GM12892 (cell line): ENCODE data around the gene PLCH1.

Source experiments
- DNase-seq: peaks from one replicate; pipeline ENCODE4 v3.0.0; 2011; ENCODE audit not compliant: insufficient read length
- FAIRE-seq: peaks from 2 replicates; lab custom pipeline; 2011; peaks lifted over from hg19 to GRCh38; lab: Jason Lieb, UNC
- POLR2A ChIP-seq: IDR thresholded peaks from 2 replicates; pipeline ENCODE4 v1.6.1; 2011; ENCODE audit warnings: low read depth, low read length, control low read depth
- POLR2AphosphoS5 ChIP-seq: IDR thresholded peaks from 2 replicates; pipeline ENCODE4 v1.6.1; 2011; ENCODE audit warnings: low read depth, low read length, control low read depth
- TAF1 ChIP-seq: IDR thresholded peaks from 2 replicates; pipeline ENCODE4 v1.6.1; 2011; ENCODE audit warnings: low read depth, mild to moderate bottlenecking, control low read depth, low read length, borderline replicate concordance

Gene PLCH1

GRCh38 chr3:155431856-155432570 is 312.9 kb downstream of the PLCH1 start:
- DNase-seq: no peak
- no peak for FAIRE-seq
- TF ChIP-seq POLR2AphosphoS5: no peak

GRCh38 chr3:155428563-155428962 is 316.3 kb downstream of the PLCH1 start:
- TF ChIP-seq TAF1 (no peak), POLR2A (no peak), POLR2AphosphoS5 (no peak)
- no peak for FAIRE-seq
- no peak for DNase-seq

GRCh38 chr3:155426524-155427230 is 318.2 kb downstream of the PLCH1 start:
- DNase-seq (no peak), FAIRE-seq (no peak)
- TF ChIP-seq POLR2AphosphoS5: no peak
- TF ChIP-seq POLR2A: no peak

GRCh38 chr3:155425396-155425795 is 319.5 kb downstream of the PLCH1 start:
- TF ChIP-seq POLR2AphosphoS5 (no peak), TAF1 (no peak), POLR2A (no peak)
- no peak for DNase-seq
- no peak for FAIRE-seq

- DNase-seq: no peak
- TF ChIP-seq TAF1 (no peak), POLR2AphosphoS5 (no peak), POLR2A (no peak)
- no peak for FAIRE-seq
Observed at GRCh38 chr3:155424323-155424710, 320.6 kb downstream of the PLCH1 start.

GRCh38 chr3:155423526-155424322 is 321.1 kb downstream of the PLCH1 start:
- DNase-seq (no peak), FAIRE-seq (no peak)
- TF ChIP-seq TAF1 (no peak), POLR2A (no peak), POLR2AphosphoS5 (no peak)

- FAIRE-seq: no peak
Observed at GRCh38 chr3:155420881-155421486, 323.9 kb downstream of the PLCH1 start.

GRCh38 chr3:155420406-155420805 is 324.5 kb downstream of the PLCH1 start:
- FAIRE-seq: no peak
- TF ChIP-seq POLR2A: no peak
- no peak for TF ChIP-seq POLR2AphosphoS5
- no peak for TF ChIP-seq TAF1
- no peak for DNase-seq

More at GRCh38 chr3:155420881-155421486, 323.9 kb downstream of the PLCH1 start:
- TF ChIP-seq TAF1 (no peak), POLR2AphosphoS5 (no peak), POLR2A (no peak)
- no peak for DNase-seq

- no peak for DNase-seq
Observed at GRCh38 chr3:155418407-155418806, 326.5 kb downstream of the PLCH1 start.

GRCh38 chr3:155417119-155417517 is 327.8 kb downstream of the PLCH1 start:
- TF ChIP-seq POLR2A: no peak
- no peak for TF ChIP-seq TAF1
- FAIRE-seq: no peak
- no peak for DNase-seq

More at GRCh38 chr3:155418407-155418806, 326.5 kb downstream of the PLCH1 start:
- TF ChIP-seq POLR2AphosphoS5: no peak
- no peak for TF ChIP-seq TAF1
- TF ChIP-seq POLR2A: no peak
- no peak for FAIRE-seq

GRCh38 chr3:155416500-155417118 is 328.3 kb downstream of the PLCH1 start:
- no peak for TF ChIP-seq TAF1
- no peak for TF ChIP-seq POLR2AphosphoS5
- TF ChIP-seq POLR2A: no peak
- FAIRE-seq (no peak), DNase-seq (no peak)

- no peak for DNase-seq
- FAIRE-seq: no peak
- TF ChIP-seq TAF1 (no peak), POLR2A (no peak), POLR2AphosphoS5 (no peak)
Observed at GRCh38 chr3:155412904-155413303, 332.0 kb downstream of the PLCH1 start.
